ENCODE measurements around the gene SIRPA.

GRCh38 chr20:1909097-1909496, 13.9 kb downstream of the SIRPA start:
- TF ChIP-seq CTCF (IDR thresholded peaks at IDR 0.05; ENCODE audit: insufficient read depth, low read length), result no peak
- no peak for TF ChIP-seq REST (IDR thresholded peaks at IDR 0.05; ENCODE audit: insufficient replicate concordance, low read depth)
- TF ChIP-seq POLR2AphosphoS5 (IDR thresholded peaks at IDR 0.05; ENCODE audit: low read depth), result no peak
- TF ChIP-seq GABPA (IDR thresholded peaks at IDR 0.05; ENCODE audit: low read depth), result no peak
- no peak for TF ChIP-seq SPI1 (IDR thresholded peaks at IDR 0.05; ENCODE audit: borderline replicate concordance, low read depth)

All from HL-60 (cell line).